GM12878 (cell line): Measurements from ENCODE around the gene LRP4. TPM values are rescaled to one million over a fixed set of nuclear protein-coding genes. Genes with fewer than 3 reads are reported as not detected.

ENCODE experiments used
- ATAC-seq: fragments of 200-7000 bp; cut with Tn5 transposase; 3 replicates; pipeline ENCODE4 v1.9.1; 2020; ENCODE audit warnings: mild to moderate bottlenecking, moderate library complexity
- BruUV-seq: library from RNA; stranded (reverse); fragments of 400-500 nt; replicated peaks from 2 replicates; lab custom pipeline; 2021; lab: Mats Ljungman, UMichigan
- CTCF ChIA-PET: fragments of 300-600 bp; sonication (Branson Sonifier 250); formaldehyde crosslinking; extraction: SDS; loops from one replicate; lab custom pipeline; 2021; ENCODE audit warnings: inconsistent platforms; lab: Yijun Ruan, JAX
- POLR2A ChIA-PET: fragments of 350-600 bp; formaldehyde crosslinking; extraction: SDS; loops from one replicate; lab custom pipeline; 2021; ENCODE audit warnings: inconsistent platforms; lab: Charles Lee
- RAD21 ChIA-PET: fragments of 300-600 bp; sonication (Branson Sonifier 250); formaldehyde crosslinking; loops from one replicate; lab custom pipeline; 2023; ENCODE audit warnings: antibody characterized with exemption; ENCODE audit not compliant: unreplicated experiment; lab: Charles Lee
- SMC1A ChIA-PET: fragments of 300-600 bp; sonication (Branson Sonifier 250); formaldehyde crosslinking; loops from one replicate; lab custom pipeline; 2023; ENCODE audit not compliant: unreplicated experiment, uncharacterized antibody; lab: Charles Lee
- DNase-seq: peaks from one replicate; pipeline ENCODE4 v3.0.0-alpha.2; 2011; ENCODE audit warnings: low read depth, low spot score
- FAIRE-seq: peaks from 3 replicates; lab custom pipeline; 2011; peaks lifted over from hg19 to GRCh38; lab: Jason Lieb, UNC
- H2AFZ ChIP-seq: 2 replicates; pipeline ENCODE4 v1.6.0; 2011; ENCODE audit warnings: low read depth, low read length, control low read depth; ENCODE audit not compliant: control insufficient read depth
- H3K27ac ChIP-seq: 2 replicates; pipeline ENCODE4 v1.5.1; 2011; ENCODE audit warnings: control low read depth; ENCODE audit not compliant: control insufficient read depth, insufficient read depth
- H3K27me3 ChIP-seq, 2 experiments: replicated peaks in 1 of 2; 2 replicates each; pipeline versions ENCODE4 v1.6.0 to v1.6.1; 2011; ENCODE audit warnings: low read length in 1 of 2; ENCODE audit not compliant: control insufficient read depth in 2 of 2, insufficient read depth in 2 of 2
- H3K36me3 ChIP-seq, 2 experiments: 2 replicates each; pipeline ENCODE4 v1.5.1; 2011; ENCODE audit warnings: low read length in 1 of 2; ENCODE audit not compliant: control insufficient read depth in 2 of 2, insufficient read depth in 2 of 2
- H3K4me1 ChIP-seq: 2 replicates; pipeline ENCODE4 v1.6.1; 2011; ENCODE audit warnings: mild to moderate bottlenecking, low read length, moderate library complexity, mixed read lengths; ENCODE audit not compliant: control insufficient read depth, insufficient read depth
- H3K4me2 ChIP-seq: 2 replicates; pipeline ENCODE4 v1.6.0; 2011; ENCODE audit warnings: control low read depth; ENCODE audit not compliant: control insufficient read depth, insufficient read depth
- H3K4me3 ChIP-seq: fragments of 200-600 bp; sonication (generic); 2 replicates; pipeline ENCODE4 v1.5.1; 2016
- H3K79me2 ChIP-seq: 2 replicates; pipeline ENCODE4 v1.6.0; 2011; ENCODE audit warnings: low read length; ENCODE audit not compliant: control insufficient read depth, insufficient read depth
- H3K9ac ChIP-seq: 2 replicates; pipeline ENCODE4 v1.8.0; 2011; ENCODE audit warnings: low read length, control low read depth, mixed read lengths; ENCODE audit not compliant: control insufficient read depth, insufficient read depth
- H3K9me3 ChIP-seq: replicated peaks from 3 replicates; pipeline ENCODE4 v1.5.1; 2011; ENCODE audit warnings: mild to moderate bottlenecking, low read length; ENCODE audit not compliant: control insufficient read depth, insufficient read depth
- H4K20me1 ChIP-seq: 2 replicates; pipeline ENCODE4 v1.6.0; 2011; ENCODE audit not compliant: control insufficient read depth, insufficient read depth
- CBFB ChIP-seq: IDR thresholded peaks from 2 replicates; pipeline ENCODE4 v1.6.1; 2016; ENCODE audit warnings: antibody characterized with exemption, low read depth
- CBX5 ChIP-seq: sonication (generic); IDR thresholded peaks from 2 replicates; pipeline ENCODE4 v1.6.1; 2016; ENCODE audit warnings: low read depth, moderate library complexity, mild to moderate bottlenecking, inconsistent platforms
- DPF2 ChIP-seq: fragments of 450-650 bp; IDR thresholded peaks from 2 replicates; pipeline ENCODE4 v1.6.1; 2017; ENCODE audit warnings: mild to moderate bottlenecking
- MEF2A ChIP-seq: IDR thresholded peaks from 2 replicates; pipeline ENCODE4 v1.6.1; 2011; ENCODE audit warnings: low read depth, mild to moderate bottlenecking, low read length, moderate library complexity; ENCODE audit not compliant: insufficient read depth
- NFXL1 ChIP-seq: fragments of 450-650 bp; IDR thresholded peaks from 2 replicates; pipeline ENCODE4 v1.6.1; 2017; ENCODE audit warnings: antibody characterized with exemption, mild to moderate bottlenecking, borderline replicate concordance
- NFYB ChIP-seq: IDR thresholded peaks from 2 replicates; pipeline ENCODE4 v1.6.1; 2011; ENCODE audit warnings: low read depth, mild to moderate bottlenecking, low read length, improper control_type of control experiment, moderate library complexity; ENCODE audit not compliant: insufficient read depth
- NR2F1 ChIP-seq: fragments of 450-650 bp; conservative IDR thresholded peaks from 2 replicates; pipeline ENCODE4 v1.6.1; 2017; ENCODE audit warnings: mild to moderate bottlenecking
- RAD21 ChIP-seq: IDR thresholded peaks from 2 replicates; pipeline ENCODE4 v1.6.1; 2011; ENCODE audit warnings: mild to moderate bottlenecking, low read depth, low read length, moderate library complexity; ENCODE audit not compliant: insufficient read depth
- RAD51 ChIP-seq: fragments of 450-650 bp; IDR thresholded peaks from 2 replicates; pipeline ENCODE4 v1.6.1; 2016; ENCODE audit warnings: moderate library complexity, mild to moderate bottlenecking, inconsistent platforms
- REST ChIP-seq: IDR thresholded peaks from 2 replicates; pipeline ENCODE4 v1.6.1; 2012; ENCODE audit warnings: mild to moderate bottlenecking, low read depth, low read length
- SP1 ChIP-seq: IDR thresholded peaks from one replicate; pipeline ENCODE4 v1.6.1; 2011; ENCODE audit warnings: low read depth, low read length
- TBL1XR1 ChIP-seq: IDR thresholded peaks from 2 replicates; pipeline ENCODE4 v1.6.1; 2012; ENCODE audit warnings: low read depth, low read length, improper control_type of control experiment
- ZNF217 ChIP-seq: fragments of 450-650 bp; IDR thresholded peaks from 2 replicates; pipeline ENCODE4 v1.6.1; 2017; ENCODE audit warnings: antibody characterized with exemption, mild to moderate bottlenecking
- WGBS: methylation state at CpG from one replicate; pipeline ENCODE4 v1.1.6; 2016; ENCODE audit warnings: low lambda C conversion rate; ENCODE audit not compliant: insufficient replicate concordance, insufficient coverage; ENCODE audit errors: missing lambda C conversion rate; 5-methylcytosine and 5-hydroxymethylcytosine counted together
- in situ Hi-C: fragments of 300-500 bp; cut with MboI; formaldehyde crosslinking; loops from 9 replicates; pipeline ENCODE4 v1.14.3; 2018; ENCODE audit warnings: mixed read lengths
- intact Hi-C: fragments of 100-400 bp; cut with micrococcal nuclease; formaldehyde crosslinking; loops from one replicate; pipeline ENCODE4 v1.14.2; 2022; ENCODE audit not compliant: unreplicated experiment
- polyA plus RNA-seq, 11 experiments: library from polyadenylated mRNA; depleted of rRNA in 4 of 11; unstranded in 6 of 11; stranded (reverse) in 5 of 11; fragments of >200 nt; fragmentation: Nextera tagmentation in 4 of 11; fragmentation: Illumina TruSeq in 1 of 11; extraction: Ambion mirVana in 4 of 11; extraction: Trizol in 1 of 11; gene quantifications; 1 replicate in 1 of 11; 2 replicates in 10 of 11; pipeline versions ENCODE4 v1.2.1 to v1.2.3, GENCODE V29; 2011 to 2016; ENCODE audit warnings: inconsistent platforms in 2 of 11, missing spikeins in 2 of 11, low read depth in 1 of 11
- total RNA-seq, 4 experiments: library from RNA; depleted of rRNA in 3 of 4; stranded (reverse); fragments of >200 nt in 3 of 4; fragmentation: Illumina TruSeq in 1 of 4; extraction: Trizol in 1 of 4; gene quantifications; 2 replicates each; pipeline versions ENCODE4 v1.2.1 to v1.2.3, GENCODE V29; 2013 to 2021
- TF ChIP-seq, protein P1 (sequence below): fragments of 450-650 bp; IDR thresholded peaks from 2 replicates; pipeline ENCODE4 v1.6.1; 2017; ENCODE audit warnings: antibody characterized with exemption, mild to moderate bottlenecking, moderate library complexity

The LRP4 gene
- total and polyA plus RNA-seq, 10 of the 15 experiments (the other 5 are each of a cell fraction or from before 2014, with no cell fraction given) = under 0.01 to 0.06 (median 0.03) TPM; not detected in 6

DNA sequence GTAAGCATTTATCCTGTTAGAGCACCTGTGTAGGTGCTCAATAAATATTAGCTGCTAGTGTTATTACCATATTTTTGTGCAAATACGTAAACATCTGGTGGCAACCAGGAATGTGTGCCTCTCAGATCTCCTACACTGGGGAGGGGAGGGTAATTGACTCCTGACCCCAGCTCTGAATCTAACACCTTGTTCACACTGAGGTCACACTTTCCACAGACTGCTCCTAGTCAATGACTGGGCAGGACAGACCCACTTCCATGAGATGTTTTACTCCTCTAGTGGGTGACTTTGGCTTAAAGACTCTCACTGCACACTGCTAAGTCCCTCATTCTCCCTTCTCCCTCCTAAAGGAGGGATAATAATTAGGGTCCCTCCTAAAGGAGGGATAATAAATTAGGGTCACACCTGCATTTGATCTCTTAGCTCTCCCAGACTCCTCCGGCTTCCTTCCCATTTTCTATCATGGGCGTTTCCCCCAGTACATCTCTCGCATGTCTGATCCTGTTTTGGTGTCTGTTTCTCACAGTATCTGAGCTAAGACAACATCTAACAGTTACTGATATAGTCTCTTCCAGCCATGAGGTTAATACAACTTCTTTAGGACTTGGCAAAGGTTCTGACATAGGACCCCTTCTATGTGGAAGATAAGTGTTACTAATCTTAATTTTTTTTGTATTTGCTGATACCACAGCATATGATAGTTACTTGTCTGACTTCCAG, 26.2 kb upstream of the LRP4 start (continued):
- TF ChIP-seq SP1 = no peak
- TF ChIP-seq, all 136 proteins: peak for 0

DNA sequence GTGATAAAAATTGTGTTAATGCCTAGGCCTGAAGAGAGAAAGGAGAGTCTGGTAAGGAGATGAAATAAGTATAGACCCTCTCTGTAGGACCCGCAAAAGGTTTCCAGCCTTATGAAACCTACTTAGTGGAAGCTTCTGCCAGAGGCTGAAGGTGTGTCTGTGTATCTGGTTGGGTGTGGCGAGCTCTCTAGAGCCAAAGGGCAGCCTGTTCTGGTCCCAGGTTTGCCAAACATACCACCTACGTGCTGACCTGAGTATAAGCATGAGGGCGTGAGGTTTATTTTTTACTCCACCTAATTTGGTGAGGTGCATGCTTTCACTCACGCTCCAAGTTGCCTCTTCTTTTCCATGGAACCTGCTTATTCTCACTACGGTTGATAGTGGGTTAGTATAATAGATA, 23.8 kb upstream of the LRP4 start:
- SMC1A ChIA-PET = interaction anchor here (0.7 to 1.6 kb wide), 3 partner anchors 41 to 203 kb away, joined by 3 to 4 read pairs (median 3); no protein-coding TSS in a partner anchor
- CTCF ChIA-PET = interaction anchor here (1.2 to 1.7 kb wide), 4 partner anchors 10 to 220 kb away, joined by 3 to 5 read pairs (median 4); no protein-coding TSS in a partner anchor

More for the DNA sequence above, 23.8 kb upstream of the LRP4 start:
- ATAC-seq = no peak
- DNase-seq = no peak
- Histone ChIP-seq H4K20me1 (no peaks in the 10 kb centered on the region), H3K27ac (no peak overlapping the region), H3K4me3 (no peak overlapping the region), H2AFZ (no peak overlapping the region)
- RAD21 ChIA-PET = no interaction called here
- in situ Hi-C loops = no loop called here
- no peak for TF ChIP-seq RAD51
- no peak for TF ChIP-seq DPF2
- TF ChIP-seq NFXL1 = no peak
- TF ChIP-seq ZNF217 = no peak
- TF ChIP-seq TBL1XR1 = no peak
- TF ChIP-seq CBX5 = no peak
- TF ChIP-seq RAD21 = no peak
- no peak for TF ChIP-seq REST
- TF ChIP-seq NR2F1 = no peak
- TF ChIP-seq CBFB = no peak
- no peak for TF ChIP-seq MEF2A
- no peak for TF ChIP-seq NFYB
- TF ChIP-seq, protein P1, sequence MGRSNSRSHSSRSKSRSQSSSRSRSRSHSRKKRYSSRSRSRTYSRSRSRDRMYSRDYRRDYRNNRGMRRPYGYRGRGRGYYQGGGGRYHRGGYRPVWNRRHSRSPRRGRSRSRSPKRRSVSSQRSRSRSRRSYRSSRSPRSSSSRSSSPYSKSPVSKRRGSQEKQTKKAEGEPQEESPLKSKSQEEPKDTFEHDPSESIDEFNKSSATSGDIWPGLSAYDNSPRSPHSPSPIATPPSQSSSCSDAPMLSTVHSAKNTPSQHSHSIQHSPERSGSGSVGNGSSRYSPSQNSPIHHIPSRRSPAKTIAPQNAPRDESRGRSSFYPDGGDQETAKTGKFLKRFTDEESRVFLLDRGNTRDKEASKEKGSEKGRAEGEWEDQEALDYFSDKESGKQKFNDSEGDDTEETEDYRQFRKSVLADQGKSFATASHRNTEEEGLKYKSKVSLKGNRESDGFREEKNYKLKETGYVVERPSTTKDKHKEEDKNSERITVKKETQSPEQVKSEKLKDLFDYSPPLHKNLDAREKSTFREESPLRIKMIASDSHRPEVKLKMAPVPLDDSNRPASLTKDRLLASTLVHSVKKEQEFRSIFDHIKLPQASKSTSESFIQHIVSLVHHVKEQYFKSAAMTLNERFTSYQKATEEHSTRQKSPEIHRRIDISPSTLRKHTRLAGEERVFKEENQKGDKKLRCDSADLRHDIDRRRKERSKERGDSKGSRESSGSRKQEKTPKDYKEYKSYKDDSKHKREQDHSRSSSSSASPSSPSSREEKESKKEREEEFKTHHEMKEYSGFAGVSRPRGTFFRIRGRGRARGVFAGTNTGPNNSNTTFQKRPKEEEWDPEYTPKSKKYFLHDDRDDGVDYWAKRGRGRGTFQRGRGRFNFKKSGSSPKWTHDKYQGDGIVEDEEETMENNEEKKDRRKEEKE = no peak
- TF ChIP-seq, all 136 proteins: peak for 0
- POLR2A ChIA-PET = no interaction called here
- BruUV-seq = no TSS peak
- intact Hi-C loops = no loop called here
- Histone ChIP-seq H3K9ac (no peak overlapping the region), H3K4me2 (no peak overlapping the region), H3K9me3 (no peaks in the 10 kb centered on the region), H3K36me3 (no peaks in the 10 kb centered on the region), H3K27me3 (no peaks in the 10 kb centered on the region), H3K79me2 (no peaks in the 10 kb centered on the region; the same call in 1 of the 2 replicates), H3K4me1 (no peaks in the 10 kb centered on the region)
- WGBS = over 99% methylated on average over 6 of the region's 6 CpGs
- FAIRE-seq = no peak
